ENCODE data around the gene AR.
A peak's percentile ranks its signal among the peaks of the same experiment; 100 is the strongest.

AR gene

GRCh38 chrX:67717571-67717970, 173.8 kb downstream of the AR start:
- H3K4me3 ChIP-seq (ENCODE audit: control insufficient read depth, low read depth, low read length) = no peak overlapping the region
- no peak for DNase-seq (ENCODE audit: low read depth)
- TF ChIP-seq, protein P1, sequence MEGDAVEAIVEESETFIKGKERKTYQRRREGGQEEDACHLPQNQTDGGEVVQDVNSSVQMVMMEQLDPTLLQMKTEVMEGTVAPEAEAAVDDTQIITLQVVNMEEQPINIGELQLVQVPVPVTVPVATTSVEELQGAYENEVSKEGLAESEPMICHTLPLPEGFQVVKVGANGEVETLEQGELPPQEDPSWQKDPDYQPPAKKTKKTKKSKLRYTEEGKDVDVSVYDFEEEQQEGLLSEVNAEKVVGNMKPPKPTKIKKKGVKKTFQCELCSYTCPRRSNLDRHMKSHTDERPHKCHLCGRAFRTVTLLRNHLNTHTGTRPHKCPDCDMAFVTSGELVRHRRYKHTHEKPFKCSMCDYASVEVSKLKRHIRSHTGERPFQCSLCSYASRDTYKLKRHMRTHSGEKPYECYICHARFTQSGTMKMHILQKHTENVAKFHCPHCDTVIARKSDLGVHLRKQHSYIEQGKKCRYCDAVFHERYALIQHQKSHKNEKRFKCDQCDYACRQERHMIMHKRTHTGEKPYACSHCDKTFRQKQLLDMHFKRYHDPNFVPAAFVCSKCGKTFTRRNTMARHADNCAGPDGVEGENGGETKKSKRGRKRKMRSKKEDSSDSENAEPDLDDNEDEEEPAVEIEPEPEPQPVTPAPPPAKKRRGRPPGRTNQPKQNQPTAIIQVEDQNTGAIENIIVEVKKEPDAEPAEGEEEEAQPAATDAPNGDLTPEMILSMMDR (IDR thresholded peaks at IDR 0.05; ENCODE audit: control insufficient read depth, insufficient read depth, low read depth, low read length, missing control alignments) = no peak

DNA sequence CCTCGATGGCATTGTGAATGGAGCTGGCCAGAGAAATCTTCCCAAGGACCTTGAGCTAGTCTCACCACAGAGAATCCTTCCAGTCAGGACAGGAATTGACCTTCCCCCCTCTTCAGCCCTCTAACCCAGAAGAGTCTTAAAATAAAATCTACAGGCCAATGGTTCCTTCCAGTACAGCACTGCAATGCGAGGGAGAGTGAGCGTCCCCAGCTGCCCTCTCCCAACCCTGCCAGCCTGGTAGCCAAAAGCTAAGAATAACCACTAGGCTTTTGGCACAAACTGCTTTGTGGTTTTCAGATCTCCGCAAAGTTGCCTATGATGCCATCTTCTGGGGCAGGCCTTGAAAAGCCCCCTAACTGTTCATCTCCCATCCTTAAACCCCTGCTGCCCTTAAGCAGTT, 175.1 kb downstream of the AR start:
- H3K4me3 ChIP-seq (ENCODE audit: control insufficient read depth, low read depth, low read length) = no peak overlapping the region
- no peak for DNase-seq (ENCODE audit: low read depth)
- TF ChIP-seq, protein P1 (IDR thresholded peaks at IDR 0.05; ENCODE audit: control insufficient read depth, insufficient read depth, low read depth, low read length, missing control alignments) = no peak

- DNase-seq (ENCODE audit: low read depth) = no peak
- TF ChIP-seq, protein P1 (IDR thresholded peaks at IDR 0.05; ENCODE audit: control insufficient read depth, insufficient read depth, low read depth, low read length, missing control alignments) = no peak
- no peak overlapping the region for H3K4me3 ChIP-seq (ENCODE audit: control insufficient read depth, low read depth, low read length)
These were observed 176.5 kb downstream of the AR start for GRCh38 chrX:67720344-67720743.

- TF ChIP-seq, protein P1 (IDR thresholded peaks at IDR 0.05; ENCODE audit: control insufficient read depth, insufficient read depth, low read depth, low read length, missing control alignments) = no peak
- H3K4me3 ChIP-seq (ENCODE audit: control insufficient read depth, low read depth, low read length) = no peak overlapping the region
These were observed 177.5 kb downstream of the AR start for GRCh38 chrX:67721321-67721720.

DNA sequence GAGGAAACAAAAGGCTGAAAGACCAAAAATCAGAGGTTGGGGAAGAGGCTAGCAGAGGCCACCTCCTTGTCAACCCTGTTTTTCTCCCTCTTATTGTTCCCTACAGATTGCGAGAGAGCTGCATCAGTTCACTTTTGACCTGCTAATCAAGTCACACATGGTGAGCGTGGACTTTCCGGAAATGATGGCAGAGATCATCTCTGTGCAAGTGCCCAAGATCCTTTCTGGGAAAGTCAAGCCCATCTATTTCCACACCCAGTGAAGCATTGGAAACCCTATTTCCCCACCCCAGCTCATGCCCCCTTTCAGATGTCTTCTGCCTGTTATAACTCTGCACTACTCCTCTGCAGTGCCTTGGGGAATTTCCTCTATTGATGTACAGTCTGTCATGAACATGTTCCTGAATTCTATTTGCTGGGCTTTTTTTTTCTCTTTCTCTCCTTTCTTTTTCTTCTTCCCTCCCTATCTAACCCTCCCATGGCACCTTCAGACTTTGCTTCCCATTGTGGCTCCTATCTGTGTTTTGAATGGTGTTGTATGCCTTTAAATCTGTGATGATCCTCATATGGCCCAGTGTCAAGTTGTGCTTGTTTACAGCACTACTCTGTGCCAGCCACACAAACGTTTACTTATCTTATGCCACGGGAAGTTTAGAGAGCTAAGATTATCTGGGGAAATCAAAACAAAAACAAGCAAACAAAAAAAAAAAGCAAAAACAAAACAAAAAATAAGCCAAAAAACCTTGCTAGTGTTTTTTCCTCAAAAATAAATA, 179.9 kb downstream of the AR start:
- TF ChIP-seq, protein P1 (IDR thresholded peaks at IDR 0.05; ENCODE audit: control insufficient read depth, insufficient read depth, low read depth, low read length, missing control alignments) = no peak

More at GRCh38 chrX:67721321-67721720, 177.5 kb downstream of the AR start:
- no peak for DNase-seq (ENCODE audit: low read depth)

GRCh38 chrX:67724359-67725110, 180.7 kb downstream of the AR start:
- DNase-seq (ENCODE audit: low read depth) = no peak
- H3K4me3 ChIP-seq (ENCODE audit: control insufficient read depth, low read depth, low read length) = no peak overlapping the region
- TF ChIP-seq, protein P1 (IDR thresholded peaks at IDR 0.05; ENCODE audit: control insufficient read depth, insufficient read depth, low read depth, low read length, missing control alignments) = peak; percentile 17

More for the DNA sequence above, 179.9 kb downstream of the AR start:
- no peak overlapping the region for H3K4me3 ChIP-seq (ENCODE audit: control insufficient read depth, low read depth, low read length)
- no peak for DNase-seq (ENCODE audit: low read depth)

All from AG09309 (cell line).